SU-DHL-6 (cell line): ENCODE measurements around the gene PBXIP1.

Experiments used
- CTCF ChIP-seq: fragments of 200-600 bp; sonication (generic); IDR thresholded peaks from one replicate; pipeline ENCODE4 v1.5.1; 2017; ENCODE audit warnings: antibody characterized with exemption, mild to moderate bottlenecking, low read length, moderate library complexity; ENCODE audit not compliant: insufficient read depth, poor library complexity, severe bottlenecking
- EZH2phosphoT487 ChIP-seq: fragments of 200-600 bp; sonication (generic), shearing (Covaris generic); conservative IDR thresholded peaks from 2 replicates; pipeline ENCODE4 v1.6.1; 2018; ENCODE audit warnings: mild to moderate bottlenecking, antibody characterized with exemption, low read length, moderate library complexity, mixed read lengths

GRCh38 chr1:154987326-154987725 is 31.4 kb upstream of the PBXIP1 start:
- TF ChIP-seq CTCF, result no peak
- no peak for TF ChIP-seq EZH2phosphoT487
